Transverse colon (tissue), 3 donors: ENCODE results near the gene CD8B2.
"Not testable (repeated sequence)": the region's sequence is repeated elsewhere in the genome, so short reads cannot be mapped to it uniquely, and the experiment has no call there.

Source experiments
- CTCF ChIP-seq, 5 experiments: fragments of 200-600 bp in 3 of 5; fragments of 450-650 bp in 2 of 5; sonication (generic) in 3 of 5; IDR thresholded peaks; 1 replicate in 2 of 5; 2 replicates in 3 of 5; pipeline ENCODE4 v1.5.1; 2016 to 2017; ENCODE audit warnings: antibody characterized with exemption in 5 of 5, inconsistent platforms in 3 of 5, mild to moderate bottlenecking in 2 of 5, moderate library complexity in 1 of 5
- EP300 ChIP-seq: sonication (generic); formaldehyde crosslinking; IDR thresholded peaks from one replicate; pipeline ENCODE4 v1.6.1; 2017; ENCODE audit warnings: antibody characterized with exemption, low read depth
- POLR2A ChIP-seq: fragments of 450-650 bp; IDR thresholded peaks from one replicate; pipeline ENCODE4 v1.6.1; 2016; ENCODE audit warnings: antibody characterized with exemption, mild to moderate bottlenecking, moderate library complexity

GRCh38 chr2:106502351-106502750 is 15.2 kb downstream of the CD8B2 start:
- TF ChIP-seq CTCF (IDR thresholded peaks at IDR 0.05); POLR2A; EP300: not testable (repeated sequence)
